ENCODE results near the gene TRAPPC12.
"Not testable (repeated sequence)": the region's sequence is repeated elsewhere in the genome, so short reads cannot be mapped to it uniquely, and the experiment has no call there.

The TRAPPC12 gene

GRCh38 chr2:3379647-3380534 is at the start of gene TRAPPC12:
Gene TRAPPC12 (plus strand): TSS chr2:3379694. CDS start chr2:3387624, 7,930 bp downstream.
- DNase-seq, result peak; percentile 31 to 93 (median 85)

- no peak for DNase-seq
Observed at GRCh38 chr2:3332133-3332532, 47.4 kb upstream of the TRAPPC12 start.

GRCh38 chr2:3334392-3335345 is 44.8 kb upstream of the TRAPPC12 start:
- no peak for DNase-seq

- DNase-seq, result no peak
Observed at GRCh38 chr2:3336844-3337243, 42.6 kb upstream of the TRAPPC12 start.

GRCh38 chr2:3338340-3338739 is 41.2 kb upstream of the TRAPPC12 start:
- DNase-seq, result no peak

- DNase-seq, result no peak
Observed at GRCh38 chr2:3340144-3340543, 39.4 kb upstream of the TRAPPC12 start.

GRCh38 chr2:3341336-3341735 is 38.2 kb upstream of the TRAPPC12 start:
- no peak for DNase-seq

GRCh38 chr2:3342324-3342723 is 37.2 kb upstream of the TRAPPC12 start:
- DNase-seq, result no peak

- no peak for DNase-seq
Observed at GRCh38 chr2:3343012-3343411, 36.5 kb upstream of the TRAPPC12 start.

- DNase-seq, result peak in 11 of 58 donors; percentile 3 to 51 (median 17)
Observed at GRCh38 chr2:3344897-3345296, 34.6 kb upstream of the TRAPPC12 start.

GRCh38 chr2:3345621-3346020 is 33.9 kb upstream of the TRAPPC12 start:
- no peak for DNase-seq

- DNase-seq, result peak in 24 of 58 donors; percentile 20 to 78 (median 48)
Observed at GRCh38 chr2:3348767-3349166, 30.7 kb upstream of the TRAPPC12 start.

GRCh38 chr2:3349211-3349693 is 30.2 kb upstream of the TRAPPC12 start:
- DNase-seq, result peak in 57 of 58 donors; percentile 17 to 95 (median 61)

GRCh38 chr2:3354986-3355385 is 24.5 kb upstream of the TRAPPC12 start:
- no peak for DNase-seq

- no peak for DNase-seq
Observed at GRCh38 chr2:3355951-3356569, 23.4 kb upstream of the TRAPPC12 start.

- no peak for DNase-seq
Observed at GRCh38 chr2:3356799-3357198, 22.7 kb upstream of the TRAPPC12 start.

- not testable (repeated sequence) for DNase-seq
Observed at GRCh38 chr2:3357446-3357845, 22.0 kb upstream of the TRAPPC12 start.

GRCh38 chr2:3357926-3358325 is 21.6 kb upstream of the TRAPPC12 start:
- DNase-seq, result no peak

GRCh38 chr2:3361518-3362389 is 17.7 kb upstream of the TRAPPC12 start:
- no peak for DNase-seq

GRCh38 chr2:3365219-3365618 is 14.3 kb upstream of the TRAPPC12 start:
- DNase-seq, result no peak
